ENCODE data around the gene OBI1.

Gene OBI1

GRCh38 chr13:78576261-78576660, 82.7 kb downstream of the OBI1 start:
- DNase-seq (ENCODE audit: low read depth): no peak

GRCh38 chr13:78572459-78572858, 86.5 kb downstream of the OBI1 start:
- no peak for DNase-seq (ENCODE audit: low read depth)

GRCh38 chr13:78569029-78569428, 89.9 kb downstream of the OBI1 start:
- no peak for DNase-seq (ENCODE audit: low read depth)

- no peak for DNase-seq (ENCODE audit: low read depth)
Observed at GRCh38 chr13:78566631-78567030, 92.3 kb downstream of the OBI1 start.

Measured in fibroblast of gingiva (primary cell).